HG02840 (cell line): Measurements from ENCODE around the gene SNU13.
"Not testable (repeated sequence)": the region's sequence is repeated elsewhere in the genome, so short reads cannot be mapped to it uniquely, and the experiment has no call there.

Experiments
- ATAC-seq: cut with Tn5 transposase; IDR thresholded peaks from one replicate; pipeline ENCODE4 v1.9.1; 2021; ENCODE audit warnings: mild to moderate bottlenecking, moderate library complexity, moderate number of reproducible peaks; ENCODE audit not compliant: unreplicated experiment, low FRiP score

Gene SNU13

DNA sequence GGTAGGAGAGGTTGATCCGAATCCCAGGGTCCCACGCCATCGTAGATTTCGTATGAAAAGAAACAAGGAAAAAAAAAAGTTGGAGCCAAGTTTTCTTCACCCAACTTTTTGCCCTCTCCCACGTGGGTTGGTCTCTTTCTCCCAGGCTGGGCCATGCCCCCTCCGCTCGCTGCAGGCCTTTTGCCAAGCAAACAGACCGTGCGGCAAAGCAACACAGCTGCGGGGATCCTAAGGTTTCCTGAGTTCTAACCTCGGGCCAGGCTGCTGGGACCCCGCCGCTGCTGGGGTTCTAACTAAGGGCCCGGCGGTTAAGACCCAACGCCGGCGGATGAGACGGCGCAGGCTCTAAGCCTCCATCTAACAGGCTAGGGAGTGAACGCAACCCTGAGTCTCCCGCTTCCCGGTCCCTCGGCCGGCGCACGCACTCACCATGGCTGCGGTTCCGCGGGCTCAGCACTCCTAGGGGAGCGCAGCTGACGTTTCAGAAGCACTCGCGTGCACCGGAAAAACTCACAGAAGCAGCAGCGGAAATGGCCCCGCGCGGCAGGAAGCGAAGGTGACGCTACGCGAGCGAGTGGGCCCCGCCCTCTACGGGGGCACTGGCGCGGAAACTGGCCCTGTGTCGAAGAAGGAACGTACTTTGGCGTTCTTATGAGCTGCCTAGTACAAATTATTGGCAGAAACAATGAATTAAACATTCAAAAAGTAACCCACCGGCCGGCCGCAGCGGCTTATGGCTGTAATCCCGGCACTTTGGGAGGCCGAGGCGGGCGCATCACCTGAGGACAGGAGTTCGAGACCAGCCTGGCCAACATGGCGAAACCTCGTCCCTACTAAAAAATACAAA lies at the start of gene SNU13:
SNU13 (minus strand) TSS at position 503 of the 847 bp plus-strand sequence; CDS start at position 432, 71 bp downstream.
- ATAC-seq: peak; percentile 81

DNA sequence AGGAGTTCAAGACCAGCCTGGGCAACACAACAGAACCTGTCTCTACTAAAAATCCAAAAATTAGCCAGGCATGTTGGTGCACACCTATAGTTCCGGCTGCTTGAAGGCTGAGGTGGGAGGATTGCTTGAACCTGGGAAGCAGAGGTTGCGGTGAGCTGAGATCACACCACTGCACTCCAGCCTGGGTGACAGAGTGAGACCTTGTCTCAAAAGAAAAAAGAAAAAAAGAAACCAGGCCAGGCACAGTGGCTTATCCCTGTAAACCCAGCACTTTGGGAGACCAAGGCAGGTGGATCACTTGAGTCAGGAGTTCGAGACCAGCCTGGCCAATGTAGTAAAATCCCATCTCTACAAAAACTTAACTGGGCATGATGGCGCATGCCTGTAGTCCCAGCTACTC lies 44.6 kb upstream of the SNU13 start:
- not testable (repeated sequence) for ATAC-seq

DNA sequence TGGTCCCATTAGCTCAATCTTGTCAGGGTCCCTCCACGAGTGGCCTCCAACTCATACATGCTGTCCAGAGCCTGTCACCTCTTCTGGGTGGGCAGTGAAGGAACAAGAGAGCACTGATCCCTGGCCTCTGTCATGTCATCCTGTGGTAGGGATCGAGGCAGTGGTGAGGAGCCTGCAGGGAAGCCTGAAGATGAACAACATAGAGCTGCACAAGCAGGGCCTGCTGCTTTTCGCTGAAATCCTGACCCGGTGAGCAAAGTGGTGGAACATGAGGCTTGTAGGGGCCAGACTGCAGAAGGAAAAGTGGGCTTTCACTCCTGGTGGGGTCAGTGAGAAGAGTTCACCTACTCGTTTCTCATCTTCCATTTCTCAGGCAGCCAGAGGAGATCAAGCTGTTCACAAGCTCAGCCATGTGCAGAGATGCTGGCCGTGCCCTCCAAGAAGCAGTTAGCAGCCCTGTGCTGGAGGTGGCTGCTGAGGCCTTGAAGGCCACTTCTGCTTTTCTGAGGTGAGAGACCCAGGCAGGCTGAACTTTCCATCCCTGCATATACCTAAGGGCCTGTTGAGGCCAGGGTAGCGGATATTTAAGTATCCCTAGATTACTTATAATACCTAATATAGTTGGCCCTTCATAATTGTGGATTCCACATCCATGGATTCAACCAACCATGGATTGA lies 43.6 kb upstream of the SNU13 start:
- ATAC-seq: no peak

- ATAC-seq: no peak
Observed at GRCh38 chr22:41731609-41732008, 42.9 kb upstream of the SNU13 start.

- ATAC-seq: no peak
Observed at GRCh38 chr22:41725510-41726110, 36.9 kb upstream of the SNU13 start.

GRCh38 chr22:41722496-41722895 lies 33.8 kb upstream of the SNU13 start:
- no peak for ATAC-seq

DNA sequence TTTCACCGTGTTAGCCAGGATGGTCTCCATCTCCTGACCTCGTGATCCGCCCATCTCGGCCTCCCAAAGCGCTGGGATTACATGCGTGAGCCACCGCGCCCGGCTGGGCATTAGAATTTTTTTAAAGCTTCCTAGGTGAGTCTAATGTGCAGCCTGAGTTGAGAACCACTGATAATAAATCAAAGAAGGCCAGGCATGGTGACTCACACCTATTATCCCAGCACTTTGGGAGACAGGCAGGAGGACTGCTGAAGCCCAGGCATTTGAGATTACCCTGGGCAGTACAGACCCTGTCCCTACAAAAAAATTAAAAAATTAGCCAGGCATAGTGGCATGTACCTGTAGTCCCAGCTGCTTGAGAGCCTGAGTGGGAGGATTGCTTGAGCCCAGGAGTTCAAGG lies 24.3 kb upstream of the SNU13 start:
- no peak for ATAC-seq

DNA sequence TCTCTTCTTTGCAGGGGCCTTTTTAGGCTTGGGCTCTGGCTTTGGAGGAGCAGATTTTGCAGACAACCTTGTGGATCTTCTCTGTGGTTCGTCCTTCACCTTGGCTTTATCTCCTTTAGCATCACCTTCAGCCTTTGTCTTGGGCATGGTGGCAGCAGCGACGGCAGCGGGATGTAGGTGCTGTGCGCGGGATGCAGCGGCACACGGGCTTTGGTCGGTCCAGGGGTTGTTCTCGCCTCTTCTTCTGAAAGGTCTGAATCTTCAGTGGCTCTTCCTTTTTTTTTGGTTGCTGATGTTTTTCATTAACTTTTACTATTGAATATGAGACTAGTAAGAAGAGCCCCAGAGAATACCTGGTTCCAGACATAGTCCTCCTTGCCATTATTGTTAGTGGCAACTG lies 20.7 kb upstream of the SNU13 start:
- ATAC-seq: no peak

DNA sequence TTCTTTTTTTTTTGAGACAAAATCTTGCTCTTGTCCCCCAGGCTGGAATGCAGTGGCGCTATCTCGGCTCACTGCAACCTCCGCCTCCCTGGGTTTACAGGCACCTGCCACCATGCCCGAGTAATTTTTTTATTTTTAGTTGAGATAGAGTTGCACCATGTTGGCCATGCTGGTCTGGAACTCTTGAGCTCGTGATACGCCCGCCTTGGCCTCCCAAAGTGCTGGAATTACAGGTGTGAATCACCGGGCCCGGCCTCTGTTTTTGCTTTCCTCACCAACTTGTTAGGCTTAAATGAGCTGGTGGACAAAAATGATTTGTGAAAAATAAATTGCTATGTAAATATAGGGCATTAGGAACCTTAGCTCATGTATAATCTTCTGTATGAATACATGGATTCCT lies 14.1 kb upstream of the SNU13 start:
- ATAC-seq: no peak

GRCh38 chr22:41700108-41700364 lies 11.4 kb upstream of the SNU13 start:
- no peak for ATAC-seq

DNA sequence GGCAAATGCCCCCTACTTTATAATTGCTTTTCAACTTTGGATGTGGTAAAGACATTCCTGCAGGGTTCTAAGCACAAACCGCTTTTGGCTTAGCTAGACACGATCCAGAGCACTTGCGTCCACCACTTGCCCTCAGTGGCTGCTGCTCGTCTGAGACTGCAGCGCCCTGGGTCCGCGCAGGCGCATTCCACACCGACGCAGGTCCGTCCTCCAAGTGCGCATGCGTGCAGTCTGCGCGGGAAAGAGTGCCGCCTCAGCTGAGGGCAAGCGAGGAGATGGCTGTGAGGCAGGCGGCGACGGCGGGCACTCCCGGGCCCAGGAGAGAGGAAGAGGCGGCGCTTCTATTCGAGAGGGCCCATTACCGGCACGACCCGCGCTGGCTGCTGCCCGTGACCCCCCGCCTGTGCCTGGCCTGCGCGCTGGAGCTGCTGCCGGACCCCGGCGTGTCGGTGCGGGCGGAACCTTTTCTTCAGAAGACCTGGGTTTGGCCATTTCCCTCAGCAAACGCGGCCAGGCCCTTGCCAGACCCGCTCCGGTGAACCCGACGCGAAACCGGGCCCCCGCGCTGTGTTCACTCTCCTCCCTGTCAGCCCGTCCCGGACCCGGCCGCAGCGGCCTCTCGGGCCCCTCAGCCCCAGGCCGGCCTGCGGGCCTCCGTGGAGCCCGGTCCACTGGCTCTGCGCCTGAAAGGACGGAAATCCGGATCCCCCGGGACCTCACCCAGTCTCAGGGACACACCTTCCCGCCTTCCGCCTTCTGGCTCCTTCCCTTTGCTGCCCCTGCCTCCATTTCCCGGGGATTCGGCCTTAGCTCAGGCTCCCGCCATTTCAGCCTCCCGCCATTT lies 10.8 kb upstream of the SNU13 start, which contains the start of gene MEI1:
MEI1 (plus strand) TSS at position 240 of the 844 bp plus-strand sequence; CDS start at position 276, 36 bp downstream.
- no peak for ATAC-seq

DNA sequence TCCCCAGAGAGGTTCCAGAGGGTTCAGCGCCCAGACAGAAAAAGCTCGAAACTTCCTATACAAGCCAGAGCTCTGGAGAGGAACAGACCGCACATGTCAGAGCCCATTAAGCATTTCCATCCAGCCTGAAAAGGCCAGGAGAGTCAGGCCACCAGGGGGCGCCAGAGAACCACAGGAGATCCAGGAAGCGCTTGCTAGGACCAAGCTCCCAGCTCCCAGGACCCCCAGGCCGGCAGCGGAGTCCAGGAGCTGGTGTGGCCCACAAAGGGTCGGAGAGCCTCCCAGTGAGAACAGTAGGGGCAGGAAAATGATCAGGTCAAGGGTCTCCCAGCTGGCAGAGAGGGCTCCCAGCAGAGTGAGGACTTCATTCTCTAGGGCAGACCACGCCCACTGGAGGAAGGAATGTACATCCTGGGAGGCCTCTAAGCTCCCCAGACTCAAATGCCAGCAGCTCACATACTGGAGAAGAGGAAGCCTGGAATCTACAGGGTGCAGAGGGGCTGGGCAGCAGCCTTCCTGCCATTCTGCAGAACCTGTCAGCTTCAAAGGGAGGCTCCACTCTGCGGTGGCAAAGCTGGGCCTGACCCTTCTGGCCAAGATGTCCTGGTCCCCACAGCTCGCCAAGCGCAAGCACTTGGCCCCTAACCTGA lies 8.6 kb upstream of the SNU13 start:
- ATAC-seq: no peak

DNA sequence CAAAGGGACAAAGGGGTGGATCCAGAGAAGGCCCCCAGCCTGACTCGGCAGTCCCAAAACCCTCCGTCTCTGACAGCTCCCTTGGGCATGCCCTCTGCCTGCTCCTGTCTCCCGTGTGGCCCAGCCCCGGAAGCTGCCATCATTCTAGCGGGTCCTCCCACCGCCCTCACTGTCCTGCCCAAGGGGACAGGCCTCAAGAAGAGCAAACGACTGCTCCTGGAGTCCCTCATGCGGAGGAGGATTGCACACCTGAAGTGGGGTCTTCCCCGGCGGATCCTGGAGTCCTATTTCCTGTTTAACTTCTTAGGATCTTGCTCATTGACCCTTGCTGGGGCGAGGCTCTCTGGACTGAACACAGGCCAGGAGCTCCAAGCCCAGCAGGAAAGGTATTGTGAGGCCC lies 8.0 kb upstream of the SNU13 start:
- no peak for ATAC-seq

- no peak for ATAC-seq
Observed at GRCh38 chr22:41695211-41695610, 6.5 kb upstream of the SNU13 start.

- ATAC-seq: no peak
Observed at GRCh38 chr22:41690476-41690875, 1.8 kb upstream of the SNU13 start.

- ATAC-seq: no peak
Observed at GRCh38 chr22:41687901-41688364, 734 bp downstream of the SNU13 start.

DNA sequence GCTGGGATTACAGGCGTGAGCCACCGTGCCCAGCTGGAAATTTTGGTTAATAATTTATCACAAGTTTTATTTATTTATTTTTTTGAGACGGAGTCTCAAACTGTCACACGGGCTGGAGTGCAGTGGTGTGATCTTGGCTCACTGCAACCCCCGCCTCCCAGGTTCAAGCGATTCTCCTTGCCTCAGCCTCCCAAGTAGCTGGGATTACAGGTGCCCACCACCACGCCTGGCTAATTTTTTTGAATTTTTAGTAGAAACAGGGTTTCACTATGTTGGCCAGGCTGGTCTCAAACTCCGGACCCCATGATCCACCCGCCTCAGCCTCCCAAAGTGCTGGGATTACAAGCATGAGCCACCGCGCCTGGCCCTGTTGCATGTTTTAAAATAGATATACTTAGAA lies 1.8 kb downstream of the SNU13 start:
- ATAC-seq: not testable (repeated sequence)

GRCh38 chr22:41684194-41684593 lies 4.5 kb downstream of the SNU13 start:
- no peak for ATAC-seq

DNA sequence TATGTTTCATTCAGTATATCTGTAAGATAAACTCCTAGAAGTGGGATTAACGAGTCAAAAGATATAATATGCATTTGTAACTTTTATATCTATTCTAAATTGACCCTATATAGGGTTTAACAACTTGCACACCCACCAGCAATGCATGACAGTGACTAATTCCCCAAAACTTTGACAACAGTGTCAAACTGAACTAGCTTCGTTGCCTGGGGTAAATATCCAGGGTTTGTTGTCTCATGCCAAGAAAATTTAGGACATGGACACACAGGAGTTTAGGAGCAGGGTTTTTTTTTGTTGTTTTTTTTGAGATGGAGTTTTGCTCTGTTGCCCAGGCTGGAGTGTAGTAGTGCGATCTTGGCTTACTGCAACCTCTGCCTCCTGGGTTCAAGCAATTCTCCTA lies 5.1 kb downstream of the SNU13 start:
- ATAC-seq: no peak

DNA sequence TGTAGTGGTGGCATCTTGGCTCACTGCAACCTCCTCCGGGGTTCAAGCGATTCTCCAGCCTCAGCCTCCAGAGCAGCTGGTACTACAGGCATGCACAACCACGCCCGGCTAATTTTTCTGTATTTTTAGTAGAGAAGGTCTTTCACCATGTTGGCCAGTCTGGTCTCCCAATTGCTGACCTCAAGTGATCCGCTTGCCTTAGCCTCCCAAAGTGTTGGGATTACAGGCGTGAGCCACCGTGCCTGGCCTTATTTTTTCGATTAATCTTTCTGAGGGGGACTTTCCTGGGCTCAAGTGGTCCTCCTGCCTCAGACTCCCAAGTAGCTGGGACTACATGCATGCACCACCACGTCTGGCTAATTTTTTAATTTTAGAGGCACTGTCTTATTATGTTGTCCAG lies 5.6 kb downstream of the SNU13 start:
- no peak for ATAC-seq
